Measurements from ENCODE around the gene EIF2S3B.
"Not testable (repeated sequence)": the region's sequence is repeated elsewhere in the genome, so short reads cannot be mapped to it uniquely, and the experiment has no call there.

Gene EIF2S3B

GRCh38 chr12:10505620-10506019 is at the start of gene EIF2S3B:
EIF2S3B (plus strand) TSS chr12:10505890; CDS start chr12:10505903, 13 bp downstream.
- no peak for DNase-seq (ENCODE audit: low read depth)

GRCh38 chr12:10456856-10457255 is 48.8 kb upstream of the EIF2S3B start:
- DNase-seq (ENCODE audit: low read depth), result no peak

- DNase-seq (ENCODE audit: low read depth), result no peak
Observed at GRCh38 chr12:10457760-10458159, 47.9 kb upstream of the EIF2S3B start.

GRCh38 chr12:10466311-10466710 is 39.4 kb upstream of the EIF2S3B start:
- no peak for DNase-seq (ENCODE audit: low read depth)

- no peak for DNase-seq (ENCODE audit: low read depth)
Observed at GRCh38 chr12:10469701-10470100, 36.0 kb upstream of the EIF2S3B start.

- DNase-seq (ENCODE audit: low read depth), result not testable (repeated sequence)
Observed at GRCh38 chr12:10472808-10473207, 32.9 kb upstream of the EIF2S3B start.

GRCh38 chr12:10481901-10482300 is 23.8 kb upstream of the EIF2S3B start:
- not testable (repeated sequence) for DNase-seq (ENCODE audit: low read depth)

GRCh38 chr12:10487328-10487727 is 18.4 kb upstream of the EIF2S3B start:
- not testable (repeated sequence) for DNase-seq (ENCODE audit: low read depth)

GRCh38 chr12:10491766-10492165 is 13.9 kb upstream of the EIF2S3B start:
- DNase-seq (ENCODE audit: low read depth), result no peak

GRCh38 chr12:10497602-10498001 is 8.1 kb upstream of the EIF2S3B start:
- DNase-seq (ENCODE audit: low read depth), result peak; percentile 37

GRCh38 chr12:10498042-10498441 is 7.6 kb upstream of the EIF2S3B start:
- DNase-seq (ENCODE audit: low read depth), result no peak

- DNase-seq (ENCODE audit: low read depth), result no peak
Observed at GRCh38 chr12:10501030-10501429, 4.7 kb upstream of the EIF2S3B start.

GRCh38 chr12:10503460-10503859 is 2.2 kb upstream of the EIF2S3B start:
- DNase-seq (ENCODE audit: low read depth), result no peak

GRCh38 chr12:10511756-10512355 is 6.2 kb downstream of the EIF2S3B start:
- DNase-seq (ENCODE audit: low read depth), result no peak

GRCh38 chr12:10512798-10513197 is 7.1 kb downstream of the EIF2S3B start:
- DNase-seq (ENCODE audit: low read depth), result no peak

- no peak for DNase-seq (ENCODE audit: low read depth)
Observed at GRCh38 chr12:10521555-10521954, 15.9 kb downstream of the EIF2S3B start.

GRCh38 chr12:10528174-10528953 is 22.7 kb downstream of the EIF2S3B start:
- no peak for DNase-seq (ENCODE audit: low read depth)

GRCh38 chr12:10529603-10530002 is 23.9 kb downstream of the EIF2S3B start:
- no peak for DNase-seq (ENCODE audit: low read depth)

- no peak for DNase-seq (ENCODE audit: low read depth)
Observed at GRCh38 chr12:10537721-10538120, 32.0 kb downstream of the EIF2S3B start.

- no peak for DNase-seq (ENCODE audit: low read depth)
Observed at GRCh38 chr12:10540776-10541205, 35.1 kb downstream of the EIF2S3B start.

- no peak for DNase-seq (ENCODE audit: low read depth)
Observed at GRCh38 chr12:10543499-10543898, 37.8 kb downstream of the EIF2S3B start.

GRCh38 chr12:10551375-10551774 is 45.7 kb downstream of the EIF2S3B start:
- no peak for DNase-seq (ENCODE audit: low read depth)

- no peak for DNase-seq (ENCODE audit: low read depth)
Observed at GRCh38 chr12:10553148-10553547, 47.5 kb downstream of the EIF2S3B start.
